B cell (primary cell): ENCODE results near the gene CNBP. TPM values are rescaled to one million over a fixed set of nuclear protein-coding genes. Genes with fewer than 3 reads are reported as not detected.

Experiments used
- polyA plus RNA-seq: library from polyadenylated mRNA; depleted of rRNA; stranded (reverse); fragments of >200 nt; gene quantifications from 2 replicates; pipeline ENCODE4 v1.2.3, GENCODE V29; 2012
- small RNA-seq: library from RNA; depleted of rRNA; stranded (forward); fragments of <200 nt; gene quantifications from one replicate; pipeline ENCODE3, GENCODE V24; 2012; ENCODE audit warnings: low replicate concordance, low read depth; ENCODE audit not compliant: insufficient read length
- total RNA-seq, 2 donors: library from RNA; stranded (reverse); fragments of 120-200 nt in 1 of 2; gene quantifications; 1 replicate in 1 of 2; 2 replicates in 1 of 2; pipeline versions ENCODE4 v1.2.3 to v1.2.4, GENCODE V29; 2013 to 2022

CNBP gene
- total and polyA plus RNA-seq, 2 donors (not counting 1 experiment from before 2014, with no cell fraction given): 167 to 304 TPM

Small RNA genes within 50 kb of the gene (small RNA-seq; reads per million reads assigned to genes)
- not detected for gene RPS27P12

Other genes with a start within 250 kb of the CNBP start
- gene CFAP92, start 189.8 kb downstream of the CNBP start, total RNA-seq: not detected in 2 replicates
- gene CFAP92, start 189.8 kb downstream of the CNBP start, polyA plus RNA-seq: not detected in 2 replicates
- gene EFCC1, start 182.6 kb downstream of the CNBP start, total RNA-seq: not detected in 2 replicates
- gene EFCC1, start 182.6 kb downstream of the CNBP start, polyA plus RNA-seq: 0.06 TPM in 1 of 2 replicates, not detected in the other
- not detected in 2 replicates for gene GP9, start 123.1 kb downstream of the CNBP start, total RNA-seq
- 0.45 TPM in 1 of 2 replicates, not detected in the other for gene GP9, start 123.1 kb downstream of the CNBP start, polyA plus RNA-seq
- 14.3 and 15.9 TPM in 2 replicates for gene RAB43, start 62.1 kb downstream of the CNBP start, total RNA-seq
- 7.6 and 9.6 TPM in 2 replicates for gene RAB43, start 62.1 kb downstream of the CNBP start, polyA plus RNA-seq
- gene ISY1, start 22.8 kb downstream of the CNBP start, total RNA-seq: 42.2 and 49.6 TPM in 2 replicates
- 20.1 and 26.4 TPM in 2 replicates for gene ISY1, start 22.8 kb downstream of the CNBP start, polyA plus RNA-seq
- gene COPG1, start 65.7 kb upstream of the CNBP start, total RNA-seq: 85.9 and 87.6 TPM in 2 replicates
- 48.9 and 56.0 TPM in 2 replicates for gene COPG1, start 65.7 kb upstream of the CNBP start, polyA plus RNA-seq
- gene HMCES, start 95.0 kb upstream of the CNBP start, total RNA-seq: 22.1 and 22.5 TPM in 2 replicates
- 35.6 and 67.9 TPM in 2 replicates for gene HMCES, start 95.0 kb upstream of the CNBP start, polyA plus RNA-seq
- gene EFCAB12, start 244.7 kb upstream of the CNBP start, total RNA-seq: 6.2 and 6.5 TPM in 2 replicates
- gene EFCAB12, start 244.7 kb upstream of the CNBP start, polyA plus RNA-seq: 3.1 and 3.5 TPM in 2 replicates